Gastroesophageal sphincter (tissue), 2 donors: ENCODE results near the gene AIF1.

Experiments used
- EP300 ChIP-seq: sonication (generic); formaldehyde crosslinking; IDR thresholded peaks from one replicate; pipeline ENCODE4 v1.6.1; 2017; ENCODE audit warnings: antibody characterized with exemption, mild to moderate bottlenecking
- POLR2A ChIP-seq, 2 donors: fragments of 450-650 bp; IDR thresholded peaks; one replicate each; pipeline ENCODE4 v1.6.1; 2017; ENCODE audit warnings: antibody characterized with exemption in 2 of 2, mild to moderate bottlenecking in 2 of 2, moderate library complexity in 1 of 2

DNA sequence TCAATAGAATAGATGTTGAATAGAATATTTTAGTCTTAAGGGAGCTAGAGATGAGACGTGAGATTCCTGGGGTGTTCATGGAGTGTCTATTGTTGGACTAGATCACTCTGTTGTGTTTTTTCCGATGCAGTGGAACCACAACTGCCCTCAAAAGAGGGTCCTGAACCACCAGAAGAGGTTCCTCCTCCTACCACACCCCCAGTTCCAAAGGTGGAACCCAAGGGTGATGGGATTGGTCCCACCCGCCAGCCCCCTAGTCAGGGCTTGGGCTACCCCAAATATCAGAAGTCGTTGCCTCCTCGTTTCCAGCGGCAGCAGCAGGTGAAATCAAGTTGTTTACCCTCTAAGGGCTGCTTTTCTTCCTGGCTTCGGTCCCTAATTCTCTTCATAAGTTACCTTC lies 14.0 kb downstream of the AIF1 start:
- TF ChIP-seq POLR2A (IDR thresholded peaks at IDR 0.05): no peak
- TF ChIP-seq EP300: no peak
